CD4-positive, alpha-beta T cell treated with Interleukin-2 at 100 ng/mL for 4 hours (primary cell): ENCODE results near the gene EIPR1.
"Not testable (repeated sequence)": the region's sequence is repeated elsewhere in the genome, so short reads cannot be mapped to it uniquely, and the experiment has no call there.

Experiments
- DNase-seq: peaks from one replicate; pipeline ENCODE4 v3.0.0-alpha.2; 2020; ENCODE audit warnings: low spot score

The EIPR1 gene

DNA sequence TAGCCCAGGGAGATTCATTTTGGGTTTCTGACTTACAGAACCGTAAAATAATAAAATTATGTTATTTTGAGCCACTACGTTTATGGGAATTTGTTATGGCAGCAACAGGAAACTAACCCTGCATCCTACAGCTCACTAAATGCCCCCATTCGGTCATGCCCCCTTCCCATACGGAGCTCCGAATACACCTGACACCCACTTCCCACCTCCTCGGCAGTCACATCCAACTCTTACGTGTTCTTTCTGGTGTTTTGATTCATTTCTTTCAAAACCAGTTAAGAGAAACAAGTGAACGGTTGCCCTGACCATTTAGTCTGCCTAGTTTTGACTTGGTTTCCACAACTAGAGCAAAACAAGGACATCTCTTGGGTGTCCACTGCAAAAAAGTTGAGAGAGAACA lies 19.7 kb downstream of the EIPR1 start:
- DNase-seq = no peak

DNA sequence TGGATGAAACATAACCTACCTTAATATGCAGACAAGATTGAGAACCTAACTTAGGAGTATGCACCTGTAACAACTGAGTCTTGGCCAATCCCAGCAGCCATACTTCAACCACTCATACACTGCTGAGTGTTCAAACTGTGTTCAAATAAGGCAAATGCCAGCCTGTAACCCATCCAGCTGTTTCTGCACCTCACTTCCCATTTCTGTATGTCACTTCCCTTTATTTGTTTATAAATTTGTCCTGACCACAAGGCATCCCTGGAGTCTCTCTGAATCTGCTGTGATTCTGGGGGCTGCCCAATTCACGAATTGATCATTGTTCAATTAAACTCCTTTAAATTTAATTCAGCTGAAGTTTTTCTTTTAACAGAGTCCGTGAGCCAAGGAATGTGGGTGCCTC lies 20.2 kb downstream of the EIPR1 start:
- not testable (repeated sequence) for DNase-seq

DNA sequence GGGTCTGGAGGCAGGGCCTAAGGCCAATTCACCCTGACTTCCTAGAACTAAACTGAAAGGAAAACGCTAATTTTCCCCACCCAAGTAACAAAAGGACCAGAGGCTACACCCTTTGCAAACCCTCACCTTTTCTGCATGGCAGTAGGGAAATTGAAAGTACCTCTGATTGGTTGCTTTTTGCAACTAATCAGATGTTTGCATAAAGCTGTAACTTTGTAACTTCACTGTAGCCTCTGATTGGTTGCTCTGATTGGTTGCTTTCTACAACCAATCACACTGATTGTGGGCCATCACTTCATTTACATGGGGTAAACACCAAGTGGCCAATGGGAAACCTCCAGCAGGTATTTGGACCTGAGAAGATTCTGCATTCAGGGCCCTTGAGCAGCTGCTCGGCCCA lies 20.8 kb downstream of the EIPR1 start:
- no peak for DNase-seq

DNA sequence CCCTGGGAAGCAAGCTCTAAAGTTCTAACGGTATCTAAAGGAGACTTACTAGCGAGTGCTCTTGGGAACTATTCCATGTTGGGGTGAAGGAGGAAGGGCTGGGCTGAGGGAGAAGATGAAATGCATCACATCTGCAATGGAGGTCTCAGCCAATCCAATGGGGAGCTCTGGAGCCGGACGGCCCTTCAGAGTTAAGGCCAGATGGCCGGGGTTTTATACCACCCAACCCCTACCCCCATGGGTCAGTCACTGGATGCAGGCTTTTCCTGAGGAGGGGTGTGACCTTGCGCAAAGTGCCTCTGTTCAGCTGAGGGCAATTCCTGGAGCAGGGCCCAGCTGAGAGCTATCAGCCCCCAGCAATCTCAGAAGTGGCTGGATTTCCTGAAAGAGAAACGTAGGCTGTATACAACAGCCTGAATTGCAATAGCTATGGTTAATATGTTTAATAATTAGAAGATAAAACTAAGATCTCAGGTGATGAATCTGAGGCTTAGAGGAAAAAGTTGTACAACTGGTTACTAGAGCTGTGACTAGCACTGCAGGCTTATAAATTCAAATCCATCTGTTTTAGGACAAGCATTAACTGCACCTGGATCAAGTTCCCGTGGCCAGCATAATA lies 21.6 kb downstream of the EIPR1 start:
- no peak for DNase-seq

DNA sequence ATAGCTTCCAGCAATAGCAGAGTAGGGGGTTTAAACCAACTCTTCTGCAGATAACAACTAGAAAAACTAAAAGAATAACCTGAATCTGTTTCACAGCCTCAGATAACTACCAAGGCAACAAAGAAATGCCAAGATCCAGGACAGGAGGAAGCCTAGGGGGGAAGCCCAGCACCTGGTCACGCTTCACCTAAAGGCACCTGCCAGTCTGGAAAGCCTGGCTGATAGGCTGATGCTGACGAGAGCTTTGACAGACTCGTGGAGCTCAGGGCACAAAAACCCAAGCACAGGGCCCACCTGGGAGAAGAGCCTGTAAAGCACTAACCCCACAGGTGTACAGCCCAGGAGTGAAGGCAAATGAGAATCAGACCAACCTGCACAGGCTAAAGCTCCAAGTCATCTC lies 22.6 kb downstream of the EIPR1 start:
- DNase-seq = no peak

DNA sequence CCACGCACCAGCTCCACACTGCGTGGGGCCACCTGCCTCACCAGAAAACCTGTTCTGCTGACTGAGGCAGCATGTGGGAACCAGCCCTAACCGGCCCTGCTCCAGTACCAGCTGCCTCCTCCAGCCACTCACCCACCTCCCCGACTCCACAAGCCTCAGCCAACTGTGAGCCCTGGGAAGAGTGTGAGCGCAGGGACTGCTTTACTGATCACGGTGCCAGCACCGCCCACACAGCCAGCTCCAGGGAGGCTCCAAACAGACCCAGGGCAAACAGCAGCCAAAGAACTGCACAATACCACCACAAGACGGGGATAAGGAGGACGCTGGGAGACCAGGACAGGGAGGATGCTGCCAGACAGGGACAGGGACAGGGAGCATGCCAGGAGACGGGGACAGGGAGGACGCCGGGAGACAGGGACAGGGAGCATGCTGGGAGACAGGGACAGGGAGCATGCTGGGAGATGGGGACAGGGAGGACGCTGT lies 28.4 kb downstream of the EIPR1 start:
- DNase-seq = no peak

DNA sequence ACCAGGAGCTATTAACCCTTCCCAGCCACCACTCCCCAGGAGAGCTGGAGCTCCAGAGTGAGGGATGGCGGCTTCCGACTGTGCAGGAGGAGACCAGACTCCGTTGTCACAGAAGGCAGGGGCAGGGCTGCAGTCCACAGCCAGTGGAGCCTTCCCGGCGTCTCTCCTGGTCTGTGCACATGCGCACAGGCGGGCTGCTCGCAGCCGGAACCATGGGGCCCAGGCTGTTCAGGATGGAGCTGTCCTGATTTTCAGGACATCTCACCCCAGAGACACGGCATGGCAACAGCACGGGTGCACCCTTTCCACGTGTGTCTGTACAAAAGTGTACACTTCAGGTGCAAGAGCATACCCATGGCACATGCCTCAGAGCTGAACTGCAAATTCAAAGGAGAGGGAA lies 28.9 kb downstream of the EIPR1 start:
- no peak for DNase-seq

DNA sequence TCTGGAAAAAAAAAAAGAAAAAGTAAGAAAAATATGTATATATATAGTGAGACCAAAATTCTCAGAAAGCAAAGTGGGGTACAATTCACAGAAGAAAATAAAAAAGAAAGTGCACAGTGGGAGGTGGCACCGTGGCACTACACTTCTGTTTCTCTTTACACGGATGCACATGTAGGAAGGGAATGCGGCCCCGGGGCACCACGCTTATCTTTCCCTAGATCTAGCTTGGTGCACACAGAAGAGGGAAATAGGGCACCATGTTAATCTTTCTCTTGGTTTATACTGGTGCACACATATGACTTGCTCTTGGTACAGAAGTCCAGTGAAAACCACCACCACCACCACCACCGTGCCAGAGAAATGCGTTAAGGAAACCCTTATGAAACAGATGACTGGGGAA lies 32.0 kb downstream of the EIPR1 start:
- no peak for DNase-seq

DNA sequence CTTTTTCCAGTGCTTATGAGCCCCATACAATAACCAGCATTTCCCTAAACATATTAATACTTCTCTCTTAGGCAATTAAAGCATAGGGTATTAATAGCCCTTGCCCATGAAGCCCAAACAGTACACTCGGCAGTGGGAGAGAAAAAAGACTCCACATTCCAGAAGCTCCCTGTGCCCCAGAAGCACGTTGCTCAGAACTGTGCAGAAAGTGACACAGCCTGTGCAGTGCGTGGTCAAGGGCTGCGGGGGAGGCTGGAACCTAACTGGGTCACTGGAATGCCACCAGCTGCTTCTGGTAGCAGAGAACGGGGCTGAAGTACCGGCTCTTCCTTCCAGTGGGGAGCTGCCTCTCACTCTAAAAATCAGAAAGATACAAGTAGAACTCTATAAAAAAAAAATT lies 32.7 kb downstream of the EIPR1 start:
- DNase-seq = no peak

DNA sequence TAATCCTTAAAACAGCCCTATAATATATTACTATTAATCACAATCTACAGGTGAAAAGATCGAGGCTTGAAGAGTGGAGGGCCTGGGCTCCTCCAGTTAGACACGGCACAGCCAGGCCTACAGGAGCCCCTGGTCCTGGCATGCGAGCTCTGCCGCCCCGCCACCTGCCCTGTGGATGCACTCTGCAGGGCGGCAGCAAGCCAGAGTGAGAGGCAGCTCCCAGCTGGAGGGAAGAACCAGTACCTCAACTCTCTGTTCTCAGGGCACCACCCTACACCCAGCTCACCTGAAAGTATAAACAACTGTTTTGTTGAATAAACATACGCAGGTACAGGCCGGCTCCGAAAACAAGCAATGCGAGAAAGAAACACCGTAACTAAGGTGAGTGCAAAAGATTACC lies 34.6 kb downstream of the EIPR1 start:
- no peak for DNase-seq

DNA sequence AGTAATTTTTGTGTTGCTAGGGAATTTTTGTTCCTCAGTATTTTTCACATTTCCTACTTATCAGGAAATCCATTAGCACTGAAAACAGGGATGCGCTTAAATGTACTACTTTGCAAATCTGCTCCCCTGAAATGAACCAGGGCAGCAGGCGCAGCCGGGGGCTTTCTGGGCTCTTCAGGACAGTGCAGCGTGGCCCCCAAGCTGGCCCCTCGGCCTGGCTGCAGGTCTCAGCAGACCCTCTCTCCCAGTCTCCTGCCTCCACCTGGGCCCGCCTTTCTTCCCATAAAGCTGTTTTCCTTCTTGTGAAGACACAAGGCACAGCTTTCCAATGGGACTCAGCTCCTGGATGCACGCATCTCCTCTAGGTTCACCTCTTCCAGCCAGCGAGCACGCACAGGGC lies 35.3 kb downstream of the EIPR1 start:
- DNase-seq = no peak

DNA sequence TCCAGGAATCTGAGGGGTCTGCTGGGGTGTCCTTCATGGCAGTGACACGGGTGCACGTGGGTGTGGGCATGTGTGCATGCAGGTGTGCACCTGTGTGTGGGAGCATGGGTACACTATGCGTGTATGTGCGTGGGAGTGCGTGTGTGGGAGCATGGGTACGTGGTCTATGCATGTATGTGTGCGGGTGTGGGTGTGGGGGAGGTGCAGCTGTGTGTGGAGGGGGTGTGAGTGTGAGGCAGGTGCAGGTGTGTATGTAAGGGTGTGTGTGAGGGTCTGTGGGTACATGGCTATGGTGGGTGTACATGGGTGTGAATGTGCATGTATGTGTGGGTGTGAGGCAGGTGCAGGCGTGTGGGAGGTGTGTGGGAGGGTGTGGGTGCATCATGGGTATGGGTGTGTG lies 36.3 kb downstream of the EIPR1 start:
- no peak for DNase-seq

DNA sequence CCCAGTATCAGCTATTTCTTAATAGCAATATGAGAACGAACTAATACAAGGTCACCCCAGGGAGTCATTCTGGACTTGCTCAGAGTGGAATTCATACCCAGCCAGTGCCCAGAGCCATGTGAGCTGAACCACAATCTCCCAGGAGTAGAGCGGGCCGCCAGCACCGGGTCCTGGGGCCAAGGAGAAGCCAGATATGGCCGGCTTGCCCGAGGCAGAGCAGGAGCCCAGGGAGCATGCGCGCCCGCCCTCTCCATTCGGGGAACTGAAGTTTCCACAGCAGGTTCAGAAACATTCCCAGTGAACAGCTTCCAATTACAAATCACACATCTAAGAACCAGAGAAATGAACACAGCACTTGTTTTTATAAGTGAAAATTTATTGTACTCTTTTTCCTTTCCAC lies 37.5 kb downstream of the EIPR1 start:
- DNase-seq = no peak

DNA sequence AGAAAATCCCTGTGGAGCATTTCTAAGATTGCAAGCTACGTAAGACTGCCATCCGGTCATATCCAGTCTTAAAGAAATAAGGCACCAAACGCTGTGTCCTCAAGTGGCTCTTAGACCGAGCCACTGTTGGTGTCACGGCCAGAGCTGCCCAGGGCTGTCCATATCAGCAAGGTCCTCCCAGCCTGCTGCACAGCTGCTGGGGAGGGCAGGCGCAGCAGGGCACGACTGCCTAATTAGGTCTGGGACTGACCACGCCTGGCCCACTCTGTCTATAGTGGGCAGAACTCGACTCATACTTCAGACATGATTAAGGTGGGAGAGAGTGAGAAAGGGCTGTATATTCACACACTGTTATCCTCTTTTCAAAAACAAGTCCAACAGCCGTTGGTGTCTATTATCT lies 39.3 kb downstream of the EIPR1 start:
- no peak for DNase-seq

DNA sequence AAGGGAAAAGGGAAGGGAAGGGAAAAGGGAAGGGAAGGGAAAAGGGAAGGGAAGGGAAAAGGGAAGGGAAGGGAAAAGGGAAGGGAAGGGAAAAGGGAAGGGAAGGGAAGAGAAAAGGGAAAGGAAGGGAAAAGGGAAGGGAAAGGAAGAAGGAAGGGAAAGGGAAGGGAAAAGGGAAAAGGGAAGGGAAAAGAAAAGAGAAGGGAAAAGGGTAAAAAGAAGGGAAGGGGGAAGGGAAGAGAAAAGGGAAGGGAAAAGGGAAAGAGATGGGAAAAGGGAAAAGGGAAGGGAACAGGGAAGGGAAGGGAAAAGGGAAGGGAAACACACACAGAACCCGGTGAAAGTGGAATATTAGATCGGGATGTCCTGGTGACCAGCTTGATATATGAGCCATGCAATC lies 40.8 kb downstream of the EIPR1 start:
- no peak for DNase-seq

DNA sequence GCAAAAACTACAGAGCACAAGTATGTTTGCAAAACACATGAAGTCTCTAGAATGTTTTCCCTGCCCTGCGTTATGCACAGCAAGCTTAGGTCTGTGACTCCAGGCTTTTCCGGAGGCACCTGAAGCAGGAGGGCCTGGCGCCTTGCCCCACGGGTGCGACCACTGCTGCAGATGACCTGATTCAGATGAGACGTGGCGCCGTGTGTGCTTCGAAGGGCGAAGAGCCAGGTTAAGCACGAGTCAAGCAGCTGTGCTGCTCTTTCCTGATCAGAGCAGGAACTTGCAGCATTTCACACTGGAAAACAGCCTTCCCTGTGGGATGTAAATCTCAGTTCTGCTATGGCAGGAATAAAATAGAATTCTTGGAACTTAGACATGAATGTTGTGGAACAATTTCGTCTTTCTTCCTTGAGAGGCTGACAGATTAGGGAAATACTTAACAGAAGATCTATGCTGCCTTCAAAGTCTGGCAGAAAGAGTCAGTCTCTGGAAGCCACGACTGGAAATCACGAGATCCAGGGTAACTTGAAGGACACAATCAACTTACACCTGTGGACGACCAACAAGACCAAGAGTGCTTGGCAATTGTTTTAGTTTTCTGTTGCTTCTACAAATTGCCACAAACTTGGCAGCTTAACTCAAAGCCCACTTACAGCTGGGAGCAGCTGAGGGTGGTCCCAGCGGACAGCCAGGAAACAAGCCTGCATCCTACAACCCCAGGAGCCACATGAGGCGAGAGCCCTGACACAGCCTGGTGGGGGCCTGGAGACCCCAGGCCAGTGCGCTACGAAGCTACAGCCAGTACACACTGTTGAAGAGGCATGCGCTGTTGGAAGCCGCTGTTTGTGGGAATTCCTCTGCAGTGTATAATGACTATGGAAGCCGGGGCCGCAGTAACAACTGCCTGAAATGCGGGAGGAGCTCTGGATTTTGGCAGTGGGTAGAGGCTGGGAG lies 42.9 kb downstream of the EIPR1 start:
- DNase-seq = no peak

DNA sequence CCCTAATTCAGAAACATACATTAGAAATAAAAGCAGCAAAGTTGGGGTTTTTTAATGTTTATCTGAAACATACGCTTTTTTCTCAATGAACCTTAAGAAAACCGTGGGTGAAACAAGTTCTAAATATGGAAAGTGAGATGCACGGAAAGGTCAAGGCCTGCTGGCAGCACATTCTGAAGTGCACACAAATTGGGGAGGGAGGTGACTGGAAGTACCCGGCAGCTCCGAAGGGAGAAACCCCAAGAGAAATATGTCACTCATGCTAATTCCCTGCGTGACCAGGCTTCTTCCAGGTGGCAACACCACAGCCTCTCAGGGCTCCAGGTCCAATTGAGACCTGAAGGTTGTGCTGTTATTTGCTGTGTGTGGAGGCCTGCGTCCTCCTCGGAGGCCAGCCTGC lies 45.5 kb downstream of the EIPR1 start:
- DNase-seq = no peak

DNA sequence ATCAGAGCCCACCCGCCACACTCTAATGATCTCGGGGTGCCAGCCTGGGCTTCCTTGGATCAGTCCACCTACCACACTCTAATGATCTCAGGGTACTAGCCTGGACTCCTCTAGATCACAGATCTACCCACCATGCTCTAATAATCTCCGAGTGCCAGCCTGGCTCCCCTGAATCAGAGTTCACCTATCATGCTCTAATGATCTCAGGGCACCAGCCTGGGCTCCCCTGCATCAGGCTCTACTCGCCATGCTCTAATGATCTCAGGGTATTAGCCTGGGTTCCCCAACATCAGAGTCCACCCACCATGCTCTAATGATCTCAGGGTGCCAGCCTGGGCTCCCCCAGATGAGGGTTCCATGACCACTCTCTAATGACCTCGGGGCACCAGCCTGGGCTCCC lies 48.1 kb downstream of the EIPR1 start:
- no peak for DNase-seq

DNA sequence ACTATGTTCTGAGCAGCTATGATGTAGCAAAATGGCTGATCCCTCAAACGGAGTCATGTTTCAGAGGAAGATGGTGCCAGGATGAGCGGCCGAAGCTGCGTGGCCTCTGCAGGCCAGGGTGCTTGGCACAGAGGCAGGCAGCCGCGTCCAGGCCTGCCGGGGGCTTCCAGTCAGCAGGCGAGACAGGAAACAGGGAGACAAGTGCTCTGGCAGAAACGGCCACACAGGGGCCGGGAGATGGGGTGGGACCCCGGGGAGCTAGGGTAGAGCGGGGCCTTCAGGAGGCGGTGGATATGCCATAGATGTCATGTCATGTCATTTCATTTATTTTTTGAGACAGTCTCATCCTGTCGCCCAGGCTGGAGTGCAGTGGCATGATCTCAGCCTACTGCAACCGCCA lies 50.7 kb downstream of the EIPR1 start:
- no peak for DNase-seq

DNA sequence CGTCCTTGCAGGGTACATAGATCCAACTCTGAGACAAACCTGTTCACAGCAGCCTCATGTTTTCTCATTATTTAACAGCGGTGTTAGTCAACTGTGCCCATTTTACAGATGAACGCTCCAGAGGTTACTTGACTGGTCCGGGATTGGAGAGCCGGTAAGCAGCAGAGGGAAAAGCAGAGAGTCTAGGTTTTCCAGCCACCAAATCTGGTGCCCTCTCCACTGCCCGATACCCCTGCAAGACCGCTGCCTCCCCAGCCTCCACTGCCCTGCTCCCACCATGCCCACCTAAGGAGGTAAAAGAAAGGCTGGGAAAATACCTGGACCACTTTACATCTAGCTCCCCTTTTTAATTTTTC lies 51.5 kb downstream of the EIPR1 start:
- no peak for DNase-seq

DNA sequence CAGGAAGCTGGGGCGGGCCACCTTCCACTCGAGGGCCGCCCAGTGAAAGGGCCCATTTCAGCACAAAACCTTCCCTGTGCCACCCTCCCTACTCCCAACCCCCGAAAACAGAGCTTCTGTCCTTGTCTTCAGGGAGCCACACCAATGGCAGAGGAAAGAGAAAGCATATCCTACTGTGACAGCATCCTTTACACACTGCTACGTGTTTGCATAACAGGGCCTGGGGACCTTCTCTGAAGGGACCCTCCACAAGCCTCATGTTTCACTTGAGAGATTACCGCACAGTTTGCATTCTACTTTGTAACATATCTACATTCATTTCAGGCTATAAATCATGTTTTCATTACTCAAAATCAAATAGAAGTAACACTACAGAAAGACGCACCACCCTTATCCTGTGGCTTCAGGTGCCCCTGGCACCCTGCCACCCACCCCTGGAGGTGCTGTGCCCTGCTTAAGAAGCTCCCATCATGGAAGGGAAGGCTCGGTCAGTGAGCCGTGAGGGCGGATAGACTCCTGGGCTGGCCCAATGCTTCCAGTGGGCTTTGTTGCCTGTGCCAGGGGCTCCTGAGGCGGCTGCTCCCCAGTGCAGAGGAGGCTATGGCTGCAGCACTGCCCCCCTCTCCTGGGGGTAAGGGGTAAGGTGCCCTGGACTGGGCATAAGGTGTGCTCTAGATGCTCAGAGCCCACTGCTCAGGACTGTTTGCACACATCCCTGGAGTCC lies 52.0 kb downstream of the EIPR1 start:
- no peak for DNase-seq

DNA sequence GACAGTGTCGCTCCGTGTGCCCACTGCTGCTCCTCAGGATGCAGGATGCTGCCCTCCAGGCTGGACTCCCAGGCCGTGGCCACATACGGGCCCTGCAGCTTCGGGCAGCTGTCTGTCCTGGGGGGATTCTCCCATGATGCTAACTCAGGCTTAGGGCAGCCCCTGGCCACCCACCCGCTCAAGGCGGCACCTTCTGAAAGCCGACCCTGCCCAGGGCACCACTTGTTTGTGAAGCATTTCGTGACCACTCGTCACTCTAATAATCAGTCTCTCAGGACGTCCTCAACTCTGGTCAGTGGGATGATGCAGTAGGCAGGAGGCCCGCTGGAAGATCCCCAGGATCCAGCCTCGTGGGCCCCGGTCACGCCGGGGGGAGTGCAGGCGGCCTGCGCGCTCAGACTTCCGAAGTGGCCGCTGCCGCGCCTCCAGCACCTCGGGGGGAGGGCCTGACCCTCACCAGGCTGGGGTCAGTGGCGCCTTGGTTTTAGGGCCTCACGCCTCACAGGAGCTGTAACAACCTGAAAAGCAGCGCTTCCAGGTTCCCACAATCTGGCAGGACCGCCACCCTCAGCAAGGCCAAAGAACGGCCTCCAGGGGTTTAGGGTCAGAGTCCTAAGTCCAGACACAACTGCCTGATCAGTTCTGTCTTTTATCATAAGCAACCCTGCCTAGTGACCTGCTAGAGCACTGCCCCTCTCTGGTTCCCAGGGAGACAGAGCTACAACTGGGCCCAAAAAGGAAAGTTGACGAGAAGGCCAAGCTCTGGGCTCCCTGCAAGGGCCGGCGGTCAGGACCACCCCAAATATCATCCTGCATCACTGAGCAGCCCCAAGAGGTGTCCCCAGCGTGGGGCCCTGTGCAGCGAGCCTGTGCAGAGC lies 53.0 kb downstream of the EIPR1 start:
- no peak for DNase-seq
